Activated T-cell treated with anti-CD3 and anti-CD28 coated beads, Interleukin-2, amount 50 U/mL, for 72 hours (primary cell): ENCODE measurements around the gene BRMS1L. TPM values are rescaled to one million over a fixed set of nuclear protein-coding genes. Genes with fewer than 3 reads are reported as not detected.
"Not testable (repeated sequence)": the region's sequence is repeated elsewhere in the genome, so short reads cannot be mapped to it uniquely, and the experiment has no call there.

Experiments
- ATAC-seq, 2 donors: fragments of 150-1000 bp; cut with Tn5 transposase; replicated peaks in 1 of 2; 2 replicates each; pipeline ENCODE4 v1.10.0; 2021; ENCODE audit warnings: moderate library complexity in 2 of 2, mild to moderate bottlenecking in 1 of 2
- DNase-seq, 2 donors: peaks; one replicate each; pipeline ENCODE4 v3.0.0; 2021 to 2022; ENCODE audit warnings: mixed read lengths in 1 of 2
- H3K27ac Mint-ChIP-seq: one replicate; pipeline ENCODE4 v1.8.0; 2022; ENCODE audit warnings: mild to moderate bottlenecking, moderate library complexity, mixed read lengths
- H3K27me3 Mint-ChIP-seq: one replicate; pipeline ENCODE4 v1.8.0; 2022; ENCODE audit warnings: low read depth, mixed read lengths
- H3K36me3 Mint-ChIP-seq, 2 donors: one replicate each; pipeline ENCODE4 v1.8.0; 2022; ENCODE audit warnings: mixed read lengths in 2 of 2, mild to moderate bottlenecking in 1 of 2; ENCODE audit not compliant: insufficient read depth in 2 of 2
- H3K4me1 Mint-ChIP-seq: one replicate; pipeline ENCODE4 v1.8.0; 2022; ENCODE audit warnings: low read depth, mixed read lengths
- H3K4me3 Mint-ChIP-seq, 2 donors: one replicate each; pipeline ENCODE4 v1.8.0; 2022; ENCODE audit warnings: mild to moderate bottlenecking in 2 of 2, mixed read lengths in 2 of 2, moderate library complexity in 2 of 2
- H3K9me3 Mint-ChIP-seq, 2 donors: one replicate each; pipeline ENCODE4 v1.8.0; 2022; ENCODE audit warnings: mixed read lengths in 2 of 2
- total RNA-seq, 2 donors: library from RNA; stranded (reverse); gene quantifications; one replicate each; pipeline ENCODE4 v1.2.3, GENCODE V29; 2022

The BRMS1L gene
- 1 to 10 TPM; 4.5 to 5.9 TPM for total RNA-seq

GRCh38 chr14:35826218-35826951 lies at the start of gene BRMS1L:
BRMS1L (plus strand) TSS chr14:35826338; CDS start chr14:35826517, 179 bp downstream.
- H3K27ac Mint-ChIP-seq = peak within 1 kb of the TSS; percentile 87

GRCh38 chr14:35776823-35777222 lies 49.3 kb upstream of the BRMS1L start:
- H3K27ac Mint-ChIP-seq = no peak overlapping the region
- ATAC-seq = no peak

More at GRCh38 chr14:35826218-35826951, at the start of gene BRMS1L:
- H3K27me3 Mint-ChIP-seq = no peaks in the 10 kb centered on the region
- H3K4me1 Mint-ChIP-seq = peaks cover 24% of the 10 kb centered on the region
- ATAC-seq = peak; percentile 98
- no peaks in the 10 kb centered on the region for H3K9me3 Mint-ChIP-seq
- peak within 1 kb of the TSS; percentile 94 to 98 for H3K4me3 Mint-ChIP-seq
- H3K36me3 Mint-ChIP-seq = peaks cover 0 to under 1% of the 10 kb centered on the region in 2 donors
- DNase-seq = peak; percentile 98 to 99

GRCh38 chr14:35777550-35777949 lies 48.6 kb upstream of the BRMS1L start:
- ATAC-seq, H3K4me3 Mint-ChIP-seq, H3K9me3 Mint-ChIP-seq, H3K27ac Mint-ChIP-seq, H3K27me3 Mint-ChIP-seq, H3K36me3 Mint-ChIP-seq, H3K4me1 Mint-ChIP-seq, DNase-seq: not testable (repeated sequence)

More at GRCh38 chr14:35776823-35777222, 49.3 kb upstream of the BRMS1L start:
- Mint-ChIP-seq H3K4me3 (no peak overlapping the region), H3K9me3 (peaks cover 4% of the 10 kb centered on the region in 2 donors), H3K36me3 (peaks cover 5 to 6% of the 10 kb centered on the region in 2 donors), H3K27me3 (no peaks in the 10 kb centered on the region), H3K4me1 (peaks cover 5% of the 10 kb centered on the region)
- no peak for DNase-seq

- ATAC-seq (no peak), DNase-seq (no peak)
- Mint-ChIP-seq H3K27ac (no peak overlapping the region), H3K36me3 (peaks cover 5 to 6% of the 10 kb centered on the region in 2 donors), H3K9me3 (peaks cover 4% of the 10 kb centered on the region in 2 donors), H3K4me3 (no peak overlapping the region), H3K4me1 (peaks cover 5% of the 10 kb centered on the region), H3K27me3 (no peaks in the 10 kb centered on the region)
These were observed 46.8 kb upstream of the BRMS1L start for GRCh38 chr14:35779368-35779767.

- no peaks in the 10 kb centered on the region for H3K27me3 Mint-ChIP-seq
- peaks cover 4% of the 10 kb centered on the region in 2 donors for H3K9me3 Mint-ChIP-seq
- H3K4me3 Mint-ChIP-seq = no peak overlapping the region
- no peak for DNase-seq
- H3K36me3 Mint-ChIP-seq = peaks cover 5 to 6% of the 10 kb centered on the region in 2 donors
- H3K27ac Mint-ChIP-seq = no peak overlapping the region
- H3K4me1 Mint-ChIP-seq = peaks cover 23% of the 10 kb centered on the region
- no peak for ATAC-seq
These were observed 42.4 kb upstream of the BRMS1L start for GRCh38 chr14:35783699-35784098.

GRCh38 chr14:35786856-35787255 lies 39.3 kb upstream of the BRMS1L start:
- Mint-ChIP-seq H3K4me1 (peaks cover 31% of the 10 kb centered on the region), H3K36me3 (no peaks in the 10 kb centered on the region), H3K4me3 (peak overlapping the region; percentile 5 to 26), H3K27me3 (no peaks in the 10 kb centered on the region), H3K9me3 (no peaks in the 10 kb centered on the region), H3K27ac (no peak overlapping the region)
- peak; percentile 89 to 95 for ATAC-seq
- peak; percentile 11 to 13 for DNase-seq

- ATAC-seq (peak; percentile 62 to 77), DNase-seq (peak; percentile 22 to 38)
- Mint-ChIP-seq H3K27ac (no peak overlapping the region), H3K9me3 (no peaks in the 10 kb centered on the region), H3K4me3 (no peak overlapping the region), H3K4me1 (peaks cover 31% of the 10 kb centered on the region), H3K36me3 (no peaks in the 10 kb centered on the region), H3K27me3 (no peaks in the 10 kb centered on the region)
These were observed 36.5 kb upstream of the BRMS1L start for GRCh38 chr14:35789651-35790050.

- no peak overlapping the region for H3K4me3 Mint-ChIP-seq
- no peak overlapping the region for H3K27ac Mint-ChIP-seq
- ATAC-seq (no peak), DNase-seq (no peak)
- no peaks in the 10 kb centered on the region for H3K36me3 Mint-ChIP-seq
- peaks cover 26% of the 10 kb centered on the region for H3K4me1 Mint-ChIP-seq
- no peaks in the 10 kb centered on the region for H3K27me3 Mint-ChIP-seq
- no peaks in the 10 kb centered on the region for H3K9me3 Mint-ChIP-seq
These were observed 28.3 kb upstream of the BRMS1L start for GRCh38 chr14:35797796-35798195.

- Mint-ChIP-seq H3K4me3 (peak overlapping the region; percentile 15 to 100), H3K27ac (no peak overlapping the region)
These were observed 19.9 kb upstream of the BRMS1L start for GRCh38 chr14:35806006-35806907.

GRCh38 chr14:35807131-35807961 lies 18.8 kb upstream of the BRMS1L start:
- Mint-ChIP-seq H3K4me1 (peaks cover 23% of the 10 kb centered on the region), H3K36me3 (no peaks in the 10 kb centered on the region), H3K27ac (peak overlapping the region; percentile 76), H3K4me3 (peak overlapping the region; percentile 100), H3K27me3 (no peaks in the 10 kb centered on the region), H3K9me3 (peaks cover 0 to 1% of the 10 kb centered on the region in 2 donors)
- DNase-seq (no peak), ATAC-seq (no peak)

More at GRCh38 chr14:35806006-35806907, 19.9 kb upstream of the BRMS1L start:
- Mint-ChIP-seq H3K4me1 (peaks cover 26% of the 10 kb centered on the region), H3K27me3 (no peaks in the 10 kb centered on the region), H3K9me3 (peaks cover 0 to 1% of the 10 kb centered on the region in 2 donors), H3K36me3 (no peaks in the 10 kb centered on the region)
- no peak for ATAC-seq
- no peak for DNase-seq

- peak in 1 of 2 donors; percentile 14 for DNase-seq
- no peak for ATAC-seq
- Mint-ChIP-seq H3K27ac (peak overlapping the region; percentile 100), H3K36me3 (no peaks in the 10 kb centered on the region), H3K27me3 (no peaks in the 10 kb centered on the region), H3K4me1 (peaks cover 27% of the 10 kb centered on the region), H3K9me3 (peaks cover 0 to 1% of the 10 kb centered on the region in 2 donors), H3K4me3 (peak overlapping the region; percentile 100)
These were observed 18.0 kb upstream of the BRMS1L start for GRCh38 chr14:35808076-35808637.
